Stomach smooth muscle (tissue), 2 donors: Measurements from ENCODE around the gene ZFPM1.

ENCODE experiments used
- H3K27ac ChIP-seq: one replicate; pipeline ENCODE4 v1.7.0; 2013; ENCODE audit warnings: mild to moderate bottlenecking, low read length, inconsistent platforms
- H3K27me3 ChIP-seq, 2 donors: one replicate each; pipeline ENCODE4 v1.7.0; 2013; ENCODE audit warnings: low read length in 2 of 2; ENCODE audit not compliant: insufficient read depth in 2 of 2, control insufficient read depth in 1 of 2
- H3K36me3 ChIP-seq, 2 donors: one replicate each; pipeline ENCODE4 v1.7.0; 2013; ENCODE audit warnings: low read length in 2 of 2; ENCODE audit not compliant: control insufficient read depth in 2 of 2, insufficient read depth in 2 of 2
- H3K4me1 ChIP-seq: one replicate; pipeline ENCODE4 v1.7.0; 2013; ENCODE audit warnings: low read length; ENCODE audit not compliant: control insufficient read depth, insufficient read depth
- H3K4me3 ChIP-seq, 2 donors: one replicate each; pipeline ENCODE4 v1.7.0; 2013; ENCODE audit warnings: low read length in 2 of 2
- H3K9ac ChIP-seq, 2 donors: one replicate each; pipeline ENCODE4 v1.7.0; 2013; ENCODE audit warnings: low read length in 2 of 2, mild to moderate bottlenecking in 1 of 2
- H3K9me3 ChIP-seq, 2 donors: one replicate each; pipeline ENCODE4 v1.7.0; 2013; ENCODE audit warnings: low read length in 2 of 2; ENCODE audit not compliant: control insufficient read depth in 2 of 2
- donor health status: healthy.
- donor health status: Pancreatic carcinoma.

Gene ZFPM1

GRCh38 chr16:88539652-88540345, 86.7 kb downstream of the ZFPM1 start:
- Histone ChIP-seq H3K4me1 (peaks cover 9% of the 10 kb centered on the region), H3K9me3 (peaks cover 0 to 13% of the 10 kb centered on the region in 2 donors), H3K27ac (no peak overlapping the region), H3K9ac (no peak overlapping the region), H3K36me3 (no peaks in the 10 kb centered on the region), H3K27me3 (peaks cover 20 to 25% of the 10 kb centered on the region in 2 donors), H3K4me3 (no peak overlapping the region)

DNA sequence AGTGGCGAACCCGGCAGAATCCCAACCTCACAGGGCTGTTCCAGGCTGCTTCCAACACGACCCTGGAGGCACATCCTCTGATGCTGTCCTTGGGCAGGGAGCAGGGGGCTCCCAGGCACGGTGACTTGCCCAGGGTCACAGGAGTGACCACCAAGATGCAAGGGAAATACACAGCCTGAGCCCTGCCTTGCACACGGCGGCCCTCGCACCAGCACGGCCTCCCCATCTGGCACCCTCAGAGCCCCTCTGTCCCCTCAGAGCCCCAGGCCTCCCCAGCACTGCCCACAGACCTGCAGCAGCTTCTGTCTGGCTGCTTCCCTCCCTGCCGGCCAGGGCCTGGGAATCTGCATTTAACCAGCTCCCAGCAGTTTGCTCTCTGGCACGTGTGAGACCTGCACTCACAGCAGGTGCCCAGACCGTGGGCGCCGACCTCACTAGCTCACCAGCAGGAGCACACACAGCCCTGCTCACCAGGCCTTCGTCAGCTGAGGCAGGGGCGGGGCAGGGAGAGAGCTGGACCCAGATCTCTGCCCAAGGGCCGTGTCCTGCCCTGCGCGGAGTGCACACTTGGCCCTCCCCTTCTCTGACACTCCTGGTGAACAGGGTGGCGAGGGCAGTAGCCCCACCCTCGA, 87.4 kb downstream of the ZFPM1 start:
- H3K4me1 ChIP-seq = peaks cover 3% of the 10 kb centered on the region
- H3K9ac ChIP-seq = no peak overlapping the region
- H3K9me3 ChIP-seq = peaks cover 0 to 13% of the 10 kb centered on the region in 2 donors
- H3K4me3 ChIP-seq = no peak overlapping the region
- H3K27me3 ChIP-seq = peaks cover 20 to 26% of the 10 kb centered on the region in 2 donors
- no peak overlapping the region for H3K27ac ChIP-seq
- no peaks in the 10 kb centered on the region for H3K36me3 ChIP-seq

GRCh38 chr16:88541831-88542616, 88.9 kb downstream of the ZFPM1 start:
- Histone ChIP-seq H3K27ac (no peak overlapping the region), H3K27me3 (peaks cover 20 to 34% of the 10 kb centered on the region in 2 donors), H3K36me3 (no peaks in the 10 kb centered on the region), H3K4me3 (no peak overlapping the region), H3K4me1 (no peaks in the 10 kb centered on the region), H3K9me3 (peaks cover 0 to 13% of the 10 kb centered on the region in 2 donors), H3K9ac (no peak overlapping the region)

DNA sequence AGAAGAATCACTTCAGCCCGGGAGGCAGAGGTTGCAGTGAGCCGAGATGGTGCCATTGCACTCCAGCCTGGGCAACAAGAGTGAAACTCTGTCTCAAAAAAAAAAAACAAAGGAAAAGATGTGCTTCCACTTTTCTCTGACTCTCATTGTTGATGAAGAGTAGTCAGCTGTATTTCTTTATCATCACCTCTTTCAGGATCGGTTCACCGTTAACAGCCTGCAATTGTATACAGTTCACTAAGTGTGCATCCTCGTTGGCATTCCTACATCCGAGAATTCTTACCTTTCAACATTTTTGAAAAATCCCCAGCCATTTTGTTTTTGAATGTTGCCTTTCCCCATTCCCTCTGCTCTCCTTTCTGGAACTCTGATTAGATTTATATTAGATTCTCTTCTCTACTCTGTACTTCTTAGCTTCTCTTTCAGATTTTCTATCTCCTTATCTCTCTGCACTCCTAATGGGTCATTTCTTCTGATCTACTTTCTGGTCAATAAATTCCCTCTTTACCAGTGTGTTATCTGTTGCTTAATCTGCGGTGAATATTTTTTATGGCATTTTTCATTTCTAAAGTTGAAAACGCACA, 90.2 kb downstream of the ZFPM1 start:
- Histone ChIP-seq H3K4me3 (no peak overlapping the region), H3K9me3 (peaks cover 0 to 13% of the 10 kb centered on the region in 2 donors), H3K27me3 (peaks cover 24 to 34% of the 10 kb centered on the region in 2 donors), H3K9ac (no peak overlapping the region), H3K27ac (no peak overlapping the region), H3K4me1 (no peaks in the 10 kb centered on the region), H3K36me3 (no peaks in the 10 kb centered on the region)

- Histone ChIP-seq H3K4me3 (no peak overlapping the region), H3K4me1 (no peaks in the 10 kb centered on the region), H3K27ac (no peak overlapping the region), H3K9me3 (peaks cover 0 to 13% of the 10 kb centered on the region in 2 donors), H3K9ac (no peak overlapping the region), H3K36me3 (no peaks in the 10 kb centered on the region), H3K27me3 (peaks cover 8 to 21% of the 10 kb centered on the region in 2 donors)
These were observed 92.7 kb downstream of the ZFPM1 start for GRCh38 chr16:88545781-88546180.

GRCh38 chr16:88548131-88548874, 95.2 kb downstream of the ZFPM1 start:
- Histone ChIP-seq H3K9ac (no peak overlapping the region), H3K27ac (no peak overlapping the region), H3K4me3 (no peak overlapping the region), H3K4me1 (no peaks in the 10 kb centered on the region), H3K36me3 (no peaks in the 10 kb centered on the region), H3K9me3 (peaks cover 0 to 5% of the 10 kb centered on the region in 2 donors), H3K27me3 (peaks cover 9 to 22% of the 10 kb centered on the region in 2 donors)

DNA sequence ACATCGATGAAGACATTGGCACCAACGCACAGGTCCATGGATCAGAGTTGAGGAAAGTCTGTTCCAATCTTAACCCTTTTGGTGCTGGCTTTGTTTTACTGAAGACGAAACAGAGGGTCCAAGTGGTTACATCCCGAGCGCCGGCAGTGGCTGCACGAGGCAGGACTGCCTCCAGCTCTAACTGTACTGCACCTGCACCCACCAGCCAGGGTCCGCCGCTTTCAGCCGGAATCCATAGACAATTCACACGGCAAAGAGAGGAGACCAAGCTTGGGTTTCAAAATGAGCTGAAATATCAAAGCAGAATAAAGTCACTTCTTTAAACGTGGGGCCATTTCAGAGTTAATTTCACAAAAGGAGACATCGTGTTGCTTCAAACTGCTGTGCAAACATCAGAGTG, 95.9 kb downstream of the ZFPM1 start:
- no peaks in the 10 kb centered on the region for H3K4me1 ChIP-seq
- H3K4me3 ChIP-seq = no peak overlapping the region
- peaks cover 0 to 4% of the 10 kb centered on the region in 2 donors for H3K9me3 ChIP-seq
- no peak overlapping the region for H3K9ac ChIP-seq
- no peaks in the 10 kb centered on the region for H3K36me3 ChIP-seq
- H3K27me3 ChIP-seq = peaks cover 11 to 22% of the 10 kb centered on the region in 2 donors
- H3K27ac ChIP-seq = no peak overlapping the region

- no peaks in the 10 kb centered on the region for H3K4me1 ChIP-seq
These were observed 96.7 kb downstream of the ZFPM1 start for GRCh38 chr16:88549671-88550245.

GRCh38 chr16:88550246-88550661, 97.2 kb downstream of the ZFPM1 start:
- Histone ChIP-seq H3K4me1 (no peaks in the 10 kb centered on the region), H3K9ac (no peak overlapping the region), H3K9me3 (no peaks in the 10 kb centered on the region), H3K36me3 (no peaks in the 10 kb centered on the region), H3K27me3 (peaks cover 12 to 21% of the 10 kb centered on the region in 2 donors), H3K27ac (no peak overlapping the region), H3K4me3 (no peak overlapping the region)

More at GRCh38 chr16:88549671-88550245, 96.7 kb downstream of the ZFPM1 start:
- Histone ChIP-seq H3K9ac (no peak overlapping the region), H3K27me3 (peaks cover 12 to 21% of the 10 kb centered on the region in 2 donors), H3K27ac (no peak overlapping the region), H3K36me3 (no peaks in the 10 kb centered on the region), H3K4me3 (no peak overlapping the region), H3K9me3 (no peaks in the 10 kb centered on the region)

DNA sequence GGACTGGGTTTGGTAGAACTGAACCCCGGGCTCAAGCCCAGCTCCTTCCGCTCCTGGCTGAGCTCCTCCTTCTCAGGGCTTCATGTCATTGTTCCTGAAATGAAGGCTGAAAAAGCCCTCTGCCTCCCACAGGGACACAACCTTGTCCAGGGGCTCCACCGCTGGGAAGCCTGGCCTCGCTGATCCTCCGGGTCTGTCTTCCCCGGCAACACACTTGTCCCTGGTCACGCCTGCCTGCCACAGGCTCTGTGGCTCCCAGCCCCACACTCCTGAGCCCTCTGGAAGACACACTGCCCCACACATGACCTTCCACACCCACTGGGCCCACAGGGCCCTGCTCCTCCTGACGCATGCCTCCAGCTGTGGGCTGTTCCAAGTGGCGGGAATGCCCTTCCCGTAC, 99.1 kb downstream of the ZFPM1 start:
- H3K9me3 ChIP-seq = no peaks in the 10 kb centered on the region
- H3K27me3 ChIP-seq = peaks cover 15 to 16% of the 10 kb centered on the region in 2 donors
- H3K4me1 ChIP-seq = no peaks in the 10 kb centered on the region
- no peak overlapping the region for H3K9ac ChIP-seq
- no peak overlapping the region for H3K27ac ChIP-seq
- no peaks in the 10 kb centered on the region for H3K36me3 ChIP-seq
- H3K4me3 ChIP-seq = no peak overlapping the region
